GM12875 (cell line): ENCODE measurements around the gene MAPRE3.

Experiments
- H3K4me3 ChIP-seq: one replicate; pipeline ENCODE4 v1.5.1; 2011; ENCODE audit warnings: low read depth, low read length, control low read depth
- TF ChIP-seq, protein P1 (sequence below): IDR thresholded peaks from 2 replicates; pipeline ENCODE4 v1.5.1; 2011; ENCODE audit warnings: low read depth, mild to moderate bottlenecking, control low read depth, inconsistent platforms, low read length, moderate library complexity, borderline replicate concordance; ENCODE audit not compliant: insufficient read depth

Gene MAPRE3

GRCh38 chr2:27010139-27010538 lies 39.7 kb downstream of the MAPRE3 start:
- TF ChIP-seq, protein P1, sequence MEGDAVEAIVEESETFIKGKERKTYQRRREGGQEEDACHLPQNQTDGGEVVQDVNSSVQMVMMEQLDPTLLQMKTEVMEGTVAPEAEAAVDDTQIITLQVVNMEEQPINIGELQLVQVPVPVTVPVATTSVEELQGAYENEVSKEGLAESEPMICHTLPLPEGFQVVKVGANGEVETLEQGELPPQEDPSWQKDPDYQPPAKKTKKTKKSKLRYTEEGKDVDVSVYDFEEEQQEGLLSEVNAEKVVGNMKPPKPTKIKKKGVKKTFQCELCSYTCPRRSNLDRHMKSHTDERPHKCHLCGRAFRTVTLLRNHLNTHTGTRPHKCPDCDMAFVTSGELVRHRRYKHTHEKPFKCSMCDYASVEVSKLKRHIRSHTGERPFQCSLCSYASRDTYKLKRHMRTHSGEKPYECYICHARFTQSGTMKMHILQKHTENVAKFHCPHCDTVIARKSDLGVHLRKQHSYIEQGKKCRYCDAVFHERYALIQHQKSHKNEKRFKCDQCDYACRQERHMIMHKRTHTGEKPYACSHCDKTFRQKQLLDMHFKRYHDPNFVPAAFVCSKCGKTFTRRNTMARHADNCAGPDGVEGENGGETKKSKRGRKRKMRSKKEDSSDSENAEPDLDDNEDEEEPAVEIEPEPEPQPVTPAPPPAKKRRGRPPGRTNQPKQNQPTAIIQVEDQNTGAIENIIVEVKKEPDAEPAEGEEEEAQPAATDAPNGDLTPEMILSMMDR: no peak
- no peak overlapping the region for H3K4me3 ChIP-seq

- TF ChIP-seq, protein P1: no peak
- H3K4me3 ChIP-seq: no peak overlapping the region
Observed at GRCh38 chr2:27013738-27014137, 43.3 kb downstream of the MAPRE3 start.

- H3K4me3 ChIP-seq: no peak overlapping the region
- TF ChIP-seq, protein P1: no peak
Observed at GRCh38 chr2:27014771-27015433, 44.5 kb downstream of the MAPRE3 start.

GRCh38 chr2:27016801-27017325 lies 46.4 kb downstream of the MAPRE3 start:
- H3K4me3 ChIP-seq: no peak overlapping the region
- TF ChIP-seq, protein P1: peak; percentile 66

- TF ChIP-seq, protein P1: no peak
- no peak overlapping the region for H3K4me3 ChIP-seq
Observed at GRCh38 chr2:27018142-27018541, 47.7 kb downstream of the MAPRE3 start.

GRCh38 chr2:27019459-27019858 lies 49.0 kb downstream of the MAPRE3 start:
- no peak overlapping the region for H3K4me3 ChIP-seq
- TF ChIP-seq, protein P1: no peak
